ENCODE measurements around the gene FAM222A. TPM values are rescaled to one million over a fixed set of nuclear protein-coding genes. Genes with fewer than 3 reads are reported as not detected.

The FAM222A gene
- total RNA-seq, 4 donors from 2014 or later, result 1.4 to 3.0 (median 1.8) TPM

DNA sequence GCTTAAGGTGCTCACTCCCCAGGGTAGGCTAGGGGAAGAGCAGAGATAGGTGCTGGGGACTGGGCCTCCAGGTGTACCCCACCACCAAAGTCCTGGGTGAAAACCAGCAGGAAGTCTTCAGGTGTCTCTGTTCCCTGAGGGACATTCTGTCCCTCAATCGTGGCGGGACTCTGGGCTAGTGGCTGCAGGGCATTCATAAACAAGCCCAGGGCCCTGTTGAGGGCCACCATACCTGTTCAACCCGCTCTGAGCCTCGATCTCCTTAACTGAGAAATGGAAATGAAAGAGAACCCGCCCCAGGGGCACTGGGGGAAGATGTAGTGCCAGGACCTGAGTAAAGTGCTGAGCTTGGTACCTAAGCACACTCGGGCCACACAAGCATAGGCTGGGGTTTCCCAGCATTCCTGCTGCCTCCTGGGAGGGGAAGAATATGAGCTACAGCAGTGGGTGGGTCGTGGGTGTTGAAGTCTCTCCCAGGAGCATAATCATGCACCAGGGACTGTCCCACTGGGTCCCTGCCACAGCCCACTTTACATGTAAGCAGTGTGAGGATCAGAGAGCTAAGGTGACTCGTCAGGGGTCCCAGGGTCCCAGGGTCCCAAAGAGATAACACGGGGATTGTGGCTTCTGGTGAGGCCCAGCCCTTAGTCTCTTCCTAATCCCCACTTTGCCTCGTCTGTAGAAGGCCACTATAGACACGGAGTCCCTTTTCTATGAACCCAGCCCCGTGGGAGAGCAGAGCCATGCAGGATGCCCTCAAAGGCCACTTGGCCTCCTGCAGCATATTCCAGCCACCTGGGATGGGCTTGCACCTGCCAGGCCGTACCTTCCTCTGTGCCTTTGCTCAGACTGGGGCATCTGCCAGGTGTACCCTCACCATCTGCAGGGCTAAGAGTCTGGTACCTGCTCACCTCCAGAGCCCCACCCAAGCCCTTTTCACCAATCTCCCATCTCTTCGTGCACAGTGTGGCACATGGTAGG is 14.4 kb downstream of the FAM222A start:
- Histone ChIP-seq H3K27me3 (no peaks in the 10 kb centered on the region), H3K27ac (no peak overlapping the region), H3K4me1 (peaks cover 5 to 20% (median 12%) of the 10 kb centered on the region in 4 donors), H3K4me3 (no peak overlapping the region), H3K36me3 (no peaks in the 10 kb centered on the region), H3K9me3 (no peaks in the 10 kb centered on the region)
- intact Hi-C loops (cut with DNase I; ENCODE audit: low total_unique reads) (no loop called here), in situ Hi-C loops (cut with MboI; ENCODE audit: low pct_ligation_motif_present in 1 of 4, low pct_unique_long_range_greater_than_20kb in 1 of 4, low sequenced_read_pairs in 3 of 4) (no loop called here)
- 65 to 75% methylated on average over 4 to 14 of the region's 14 CpGs for WGBS, 2 donors (ENCODE audit: low coverage in 1 of 2)
- no peak for DNase-seq
- TF ChIP-seq POLR2A (IDR thresholded peaks at IDR 0.05) (no peak), POLR2AphosphoS5 (IDR thresholded peaks at IDR 0.05) (no peak), EP300 (IDR thresholded peaks at IDR 0.05; ENCODE audit: low read depth) (no peak), CTCF (IDR thresholded peaks at IDR 0.05) (no peak)

- in situ Hi-C loops (cut with MboI; ENCODE audit: low pct_ligation_motif_present in 1 of 4, low pct_unique_long_range_greater_than_20kb in 1 of 4, low sequenced_read_pairs in 3 of 4), result no loop called here
- Histone ChIP-seq H3K27me3 (no peaks in the 10 kb centered on the region), H3K4me1 (peaks cover under 1 to 12% (median 3%) of the 10 kb centered on the region in 4 donors), H3K4me3 (no peak overlapping the region), H3K36me3 (no peaks in the 10 kb centered on the region), H3K27ac (no peak overlapping the region), H3K9me3 (no peaks in the 10 kb centered on the region)
- TF ChIP-seq POLR2AphosphoS5 (IDR thresholded peaks at IDR 0.05) (no peak), POLR2A (IDR thresholded peaks at IDR 0.05) (no peak), CTCF (IDR thresholded peaks at IDR 0.05) (no peak), EP300 (IDR thresholded peaks at IDR 0.05; ENCODE audit: low read depth) (no peak)
- WGBS, 2 donors (ENCODE audit: low coverage in 1 of 2), result 74% methylated on average over 1 of the region's 1 CpG; no CpG with 5 or more reads in 1 of the 2 donors
- no peak for DNase-seq
- intact Hi-C loops (cut with DNase I; ENCODE audit: low total_unique reads), result no loop called here
Observed at GRCh38 chr12:109728921-109729320, 15.3 kb downstream of the FAM222A start.

GRCh38 chr12:109729371-109729781 is 15.8 kb downstream of the FAM222A start:
- in situ Hi-C loops (cut with MboI; ENCODE audit: low pct_ligation_motif_present in 1 of 4, low pct_unique_long_range_greater_than_20kb in 1 of 4, low sequenced_read_pairs in 3 of 4), result no loop called here
- intact Hi-C loops (cut with DNase I; ENCODE audit: low total_unique reads), result no loop called here
- Histone ChIP-seq H3K4me1 (peaks cover 0 to 11% (median 1%) of the 10 kb centered on the region in 4 donors), H3K9me3 (no peaks in the 10 kb centered on the region), H3K36me3 (no peaks in the 10 kb centered on the region), H3K27me3 (no peaks in the 10 kb centered on the region), H3K27ac (no peak overlapping the region), H3K4me3 (no peak overlapping the region)
- DNase-seq, result no peak
- TF ChIP-seq CTCF (IDR thresholded peaks at IDR 0.05), result no peak
- no peak for TF ChIP-seq POLR2A (IDR thresholded peaks at IDR 0.05)
- no peak for TF ChIP-seq EP300 (IDR thresholded peaks at IDR 0.05; ENCODE audit: low read depth)
- no peak for TF ChIP-seq POLR2AphosphoS5 (IDR thresholded peaks at IDR 0.05)
- WGBS, 2 donors (ENCODE audit: low coverage in 1 of 2), result 77 to 82% methylated on average over 10 to 18 of the region's 18 CpGs

GRCh38 chr12:109729801-109730200 is 16.2 kb downstream of the FAM222A start:
- 60 to 86% methylated on average over 1 to 9 of the region's 9 CpGs for WGBS, 2 donors (ENCODE audit: low coverage in 1 of 2)
- Histone ChIP-seq H3K4me3 (no peak overlapping the region), H3K27me3 (no peaks in the 10 kb centered on the region), H3K4me1 (peaks cover 0 to 10% (median 1%) of the 10 kb centered on the region in 4 donors), H3K9me3 (no peaks in the 10 kb centered on the region), H3K27ac (no peak overlapping the region), H3K36me3 (no peaks in the 10 kb centered on the region)
- intact Hi-C loops (cut with DNase I; ENCODE audit: low total_unique reads) (no loop called here), in situ Hi-C loops (cut with MboI; ENCODE audit: low pct_ligation_motif_present in 1 of 4, low pct_unique_long_range_greater_than_20kb in 1 of 4, low sequenced_read_pairs in 3 of 4) (no loop called here)
- TF ChIP-seq CTCF (IDR thresholded peaks at IDR 0.05) (no peak), POLR2A (IDR thresholded peaks at IDR 0.05) (no peak), EP300 (IDR thresholded peaks at IDR 0.05; ENCODE audit: low read depth) (no peak), POLR2AphosphoS5 (IDR thresholded peaks at IDR 0.05) (no peak)
- no peak for DNase-seq
